HG02840 (cell line): ENCODE data around the gene ARHGAP18.
A peak's percentile ranks its signal among the peaks of the same experiment; 100 is the strongest.

Experiments used
- ATAC-seq: cut with Tn5 transposase; IDR thresholded peaks from one replicate; pipeline ENCODE4 v1.9.1; 2021; ENCODE audit warnings: mild to moderate bottlenecking, moderate library complexity, moderate number of reproducible peaks; ENCODE audit not compliant: unreplicated experiment, low FRiP score

Gene ARHGAP18

GRCh38 chr6:129672881-129673631 is 36.9 kb downstream of the ARHGAP18 start:
- peak; percentile 58 for ATAC-seq

GRCh38 chr6:129672341-129672682 is 37.7 kb downstream of the ARHGAP18 start:
- ATAC-seq, result peak; percentile 36

- ATAC-seq, result peak; percentile 79
Observed at GRCh38 chr6:129671442-129672340, 38.3 kb downstream of the ARHGAP18 start.

GRCh38 chr6:129670634-129671033 is 39.3 kb downstream of the ARHGAP18 start:
- no peak for ATAC-seq

- no peak for ATAC-seq
Observed at GRCh38 chr6:129667621-129668020, 42.4 kb downstream of the ARHGAP18 start.

GRCh38 chr6:129667034-129667433 is 42.9 kb downstream of the ARHGAP18 start:
- ATAC-seq, result no peak

GRCh38 chr6:129665555-129665954 is 44.4 kb downstream of the ARHGAP18 start:
- ATAC-seq, result no peak

GRCh38 chr6:129663531-129663930 is 46.4 kb downstream of the ARHGAP18 start:
- no peak for ATAC-seq

- peak; percentile 64 for ATAC-seq
Observed at GRCh38 chr6:129662980-129663431, 47.0 kb downstream of the ARHGAP18 start.

- ATAC-seq, result peak; percentile 51
Observed at GRCh38 chr6:129662406-129662766, 47.6 kb downstream of the ARHGAP18 start.

- ATAC-seq, result peak; percentile 7
Observed at GRCh38 chr6:129661536-129662405, 48.2 kb downstream of the ARHGAP18 start.

- ATAC-seq, result no peak
Observed at GRCh38 chr6:129660346-129660676, 49.7 kb downstream of the ARHGAP18 start.

- no peak for ATAC-seq
Observed at GRCh38 chr6:129659590-129660345, 50.2 kb downstream of the ARHGAP18 start.

- ATAC-seq, result no peak
Observed at GRCh38 chr6:129659167-129659566, 50.8 kb downstream of the ARHGAP18 start.

GRCh38 chr6:129657483-129657882 is 52.5 kb downstream of the ARHGAP18 start:
- ATAC-seq, result no peak

- ATAC-seq, result no peak
Observed at GRCh38 chr6:129655334-129655733, 54.6 kb downstream of the ARHGAP18 start.

GRCh38 chr6:129653746-129654145 is 56.2 kb downstream of the ARHGAP18 start:
- ATAC-seq, result no peak

- ATAC-seq, result no peak
Observed at GRCh38 chr6:129653229-129653628, 56.7 kb downstream of the ARHGAP18 start.

- no peak for ATAC-seq
Observed at GRCh38 chr6:129651291-129651691, 58.7 kb downstream of the ARHGAP18 start.
